PC-3 (cell line): ENCODE data around the gene METAP2. TPM values are rescaled to one million over a fixed set of nuclear protein-coding genes. Genes with fewer than 3 reads are reported as not detected.

Source experiments
- ATAC-seq: fragments of 200-7000 bp; cut with Tn5 transposase; 2 replicates; pipeline ENCODE4 v1.9.1; 2020; ENCODE audit warnings: mild to moderate bottlenecking, moderate library complexity
- BruUV-seq: library from RNA; stranded (reverse); fragments of 400-500 nt; replicated peaks from 2 replicates; lab custom pipeline; 2021; lab: Mats Ljungman, UMichigan
- CTCF ChIA-PET: fragments of 300-600 bp; sonication (Branson Sonifier 250); formaldehyde crosslinking; loops from one replicate; lab custom pipeline; 2022; ENCODE audit warnings: antibody characterized with exemption; lab: Charles Lee
- POLR2A ChIA-PET: fragments of 300-600 bp; sonication (Branson Sonifier 250); formaldehyde crosslinking; loops from one replicate; lab custom pipeline; 2022; ENCODE audit warnings: antibody characterized with exemption; ENCODE audit not compliant: unreplicated experiment; lab: Charles Lee
- DNase-seq: peaks from one replicate; pipeline ENCODE4 v3.0.0-alpha.2; 2015
- H2AFZ ChIP-seq: fragments of 300-600 bp; sonication (generic); 2 replicates; pipeline ENCODE4 v1.6.0; 2016; ENCODE audit warnings: antibody characterized with exemption, low read length
- H3F3A ChIP-seq: fragments of 300-600 bp; sonication (generic); one replicate; pipeline ENCODE4 v1.6.0; 2017; ENCODE audit warnings: antibody characterized with exemption, low read length, control low read depth, mild to moderate bottlenecking; ENCODE audit not compliant: unreplicated experiment
- H3K27ac ChIP-seq: fragments of 300-600 bp; sonication (generic); 2 replicates; pipeline ENCODE4 v1.5.1; 2016; ENCODE audit warnings: mild to moderate bottlenecking, low read length
- H3K27me3 ChIP-seq: fragments of 300-600 bp; sonication (generic); 2 replicates; pipeline ENCODE4 v1.6.1; 2016; ENCODE audit warnings: low read length, mixed read lengths
- H3K36me3 ChIP-seq: fragments of 300-600 bp; sonication (generic); 2 replicates; pipeline ENCODE4 v1.6.1; 2016; ENCODE audit warnings: low read depth, mixed run types, low read length, mixed read lengths
- H3K4me1 ChIP-seq: fragments of 300-600 bp; sonication (generic); 2 replicates; pipeline ENCODE4 v1.5.1; 2016; ENCODE audit warnings: low read length; ENCODE audit not compliant: insufficient read depth
- H3K4me2 ChIP-seq: fragments of 300-600 bp; sonication (generic); 2 replicates; pipeline ENCODE4 v1.6.0; 2016; ENCODE audit warnings: low read length
- H3K4me3 ChIP-seq: fragments of 300-600 bp; sonication (generic); 2 replicates; pipeline ENCODE4 v1.5.1; 2016; ENCODE audit warnings: mild to moderate bottlenecking, low read length, mixed read lengths
- H3K79me2 ChIP-seq: fragments of 300-600 bp; sonication (generic); 2 replicates; pipeline ENCODE4 v1.6.1; 2017; ENCODE audit warnings: low read length, mixed read lengths
- H3K9ac ChIP-seq: fragments of 300-600 bp; sonication (generic); 2 replicates; pipeline ENCODE4 v1.6.0; 2016; ENCODE audit warnings: mild to moderate bottlenecking, low read length
- H3K9me2 ChIP-seq: fragments of 300-600 bp; sonication (generic); replicated peaks from 2 replicates; pipeline ENCODE4 v1.6.1; 2016; ENCODE audit warnings: mixed run types, low read length, mixed read lengths
- H3K9me3 ChIP-seq: fragments of 300-600 bp; sonication (generic); 2 replicates; pipeline ENCODE4 v1.6.1; 2016; ENCODE audit warnings: low read length, mixed read lengths
- H4K20me1 ChIP-seq: fragments of 300-600 bp; sonication (generic); 2 replicates; pipeline ENCODE4 v1.6.1; 2016; ENCODE audit warnings: low read length, mixed read lengths
- CTCF ChIP-seq: fragments of 300-600 bp; sonication (generic); conservative IDR thresholded peaks from 2 replicates; pipeline ENCODE4 v1.5.1; 2017; ENCODE audit warnings: antibody characterized with exemption, low read depth, mild to moderate bottlenecking, low read length
- EZH2 ChIP-seq: fragments of 300-600 bp; sonication (generic); IDR thresholded peaks from one replicate; pipeline ENCODE4 v1.6.1; 2017; ENCODE audit warnings: antibody characterized with exemption, mild to moderate bottlenecking, low read length; ENCODE audit not compliant: unreplicated experiment
- EZH2phosphoT487 ChIP-seq: fragments of 300-600 bp; sonication (generic); IDR thresholded peaks from 2 replicates; pipeline ENCODE4 v1.6.1; 2018; ENCODE audit warnings: mild to moderate bottlenecking, antibody characterized with exemption, low read length, borderline replicate concordance
- intact Hi-C: fragments of 100-400 bp; cut with micrococcal nuclease; formaldehyde crosslinking; loops from 2 replicates; pipeline ENCODE4 v1.9.0; 2023
- total RNA-seq: library from RNA; depleted of rRNA; stranded (reverse); fragments of >200 nt; gene quantifications from 2 replicates; pipeline ENCODE4 v1.2.3, GENCODE V29; 2014

The METAP2 gene
- total RNA-seq, 1 experiment from 2014 or later, result 79.2 TPM

GRCh38 chr12:95547522-95548055 lies 73.6 kb downstream of the METAP2 start:
- BruUV-seq, result no TSS peak

GRCh38 chr12:95548056-95548538 lies 74.1 kb downstream of the METAP2 start:
- Histone ChIP-seq H3K36me3 (no peaks in the 10 kb centered on the region), H3K4me3 (no peak overlapping the region), H3K27ac (no peak overlapping the region), H3K27me3 (no peaks in the 10 kb centered on the region), H3K9ac (no peak overlapping the region), H4K20me1 (no peaks in the 10 kb centered on the region), H3K4me2 (no peak overlapping the region), H3K9me2 (no peaks in the 10 kb centered on the region), H3K4me1 (no peaks in the 10 kb centered on the region), H2AFZ (no peak overlapping the region), H3K79me2 (no peaks in the 10 kb centered on the region), H3F3A (no peaks in the 10 kb centered on the region), H3K9me3 (0 out of 2 replicates have a peak, but pooled peaks cover 5% of the 10 kb centered on the region)
- ChIA-PET CTCF (no interaction called here), POLR2A (no interaction called here)
- no peak for DNase-seq
- intact Hi-C loops, result no loop called here
- no TSS peak for BruUV-seq
- no peak for TF ChIP-seq EZH2
- no peak for TF ChIP-seq CTCF
- TF ChIP-seq EZH2phosphoT487, result no peak
- ATAC-seq, result no peak

More at GRCh38 chr12:95547522-95548055, 73.6 kb downstream of the METAP2 start:
- no peaks in the 10 kb centered on the region for H3K27me3 ChIP-seq
- no peaks in the 10 kb centered on the region for H4K20me1 ChIP-seq
- DNase-seq (no peak), ATAC-seq (no peak)
- ChIA-PET POLR2A (no interaction called here), CTCF (interaction anchor here (0.6 kb wide), 1 partner anchor 9 kb away, joined by 4 read pairs; no protein-coding TSS in a partner anchor)
- H3K4me1 ChIP-seq, result no peaks in the 10 kb centered on the region
- no peaks in the 10 kb centered on the region for H3K79me2 ChIP-seq
- H3K27ac ChIP-seq, result no peak overlapping the region
- no peak overlapping the region for H2AFZ ChIP-seq
- H3K4me2 ChIP-seq, result no peak overlapping the region
- TF ChIP-seq CTCF (no peak), EZH2 (no peak), EZH2phosphoT487 (no peak)
- 0 out of 2 replicates have a peak, but pooled peaks cover 5% of the 10 kb centered on the region for H3K9me3 ChIP-seq
- intact Hi-C loops, result no loop called here
- H3K4me3 ChIP-seq, result no peak overlapping the region
- H3K36me3 ChIP-seq, result no peaks in the 10 kb centered on the region
- H3K9ac ChIP-seq, result no peak overlapping the region
- H3K9me2 ChIP-seq, result no peaks in the 10 kb centered on the region
- H3F3A ChIP-seq, result no peaks in the 10 kb centered on the region
